Measurements from ENCODE around the gene KCNMB3.
"Not testable (repeated sequence)": the region's sequence is repeated elsewhere in the genome, so short reads cannot be mapped to it uniquely, and the experiment has no call there.

The KCNMB3 gene

DNA sequence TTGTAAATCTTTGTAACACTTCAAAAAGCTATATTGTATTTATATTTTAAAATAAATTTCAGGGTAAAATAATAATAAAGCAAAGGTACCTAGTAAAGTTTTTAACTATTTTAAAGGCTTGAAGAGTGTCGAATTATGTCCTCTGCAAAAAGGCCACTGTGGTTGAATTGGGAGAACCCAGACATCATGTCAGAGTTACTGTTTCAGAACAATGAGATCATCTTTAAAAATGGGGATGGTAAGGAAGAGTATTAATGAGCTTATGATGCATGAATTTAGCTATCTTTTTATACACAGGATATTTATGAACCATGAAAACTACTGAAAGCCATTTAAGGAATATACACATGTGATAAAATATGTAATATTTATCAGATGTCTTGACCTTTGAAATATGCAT, 26.3 kb downstream of the KCNMB3 start:
- intact Hi-C loops (cut with DNase I), result no loop called here

DNA sequence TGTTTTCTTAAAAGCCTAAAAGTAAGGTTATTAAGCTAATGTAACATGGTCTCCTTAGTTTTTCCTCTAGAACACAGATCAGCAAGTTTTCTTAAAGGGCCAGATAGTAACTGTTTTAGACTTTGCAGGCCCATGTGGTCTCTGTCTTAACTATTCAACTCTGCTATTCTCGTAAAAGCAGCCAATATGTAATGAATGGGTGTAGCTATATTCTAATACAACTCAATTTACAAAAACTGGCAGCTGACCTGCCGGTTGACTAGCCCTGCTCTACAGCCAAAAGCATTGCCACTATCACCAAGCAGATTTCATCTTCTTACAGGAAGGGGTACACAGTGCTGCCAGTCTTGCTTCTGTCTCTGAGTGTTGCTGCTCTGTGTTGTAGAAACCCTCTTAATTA, 27.4 kb downstream of the KCNMB3 start:
- no peak for DNase-seq
- intact Hi-C loops (cut with DNase I), result no loop called here

More for the DNA sequence above, 26.3 kb downstream of the KCNMB3 start:
- DNase-seq, result no peak

- DNase-seq; intact Hi-C loops (cut with DNase I): not testable (repeated sequence)
These were observed 32.7 kb downstream of the KCNMB3 start for GRCh38 chr3:179218213-179218612.

GRCh38 chr3:179215550-179215949, 35.4 kb downstream of the KCNMB3 start:
- DNase-seq; intact Hi-C loops (cut with DNase I): not testable (repeated sequence)

DNA sequence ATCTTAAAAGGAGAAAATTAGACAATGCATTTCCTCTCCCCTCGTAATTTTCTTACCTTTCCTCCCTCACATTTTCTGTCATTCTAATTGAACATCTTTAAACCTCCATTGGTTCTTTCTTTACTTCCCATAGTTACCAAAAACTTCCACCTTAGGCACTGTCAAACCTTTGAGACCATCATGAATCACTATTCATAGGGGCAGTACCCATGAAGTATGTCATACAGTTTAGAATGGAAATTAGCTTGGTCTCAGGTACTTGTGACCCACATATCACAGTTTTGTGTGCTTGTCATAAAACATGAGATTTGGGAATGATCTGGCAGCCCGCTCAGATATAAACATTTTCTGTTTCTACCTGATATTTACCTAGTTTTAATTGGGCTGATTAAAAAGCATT, 50.1 kb downstream of the KCNMB3 start:
- no peak for DNase-seq
- intact Hi-C loops (cut with DNase I), result no loop called here

GRCh38 chr3:179196700-179197099, 54.2 kb downstream of the KCNMB3 start:
- intact Hi-C loops (cut with DNase I), result no loop called here
- no peak for DNase-seq

- no peak for DNase-seq
- intact Hi-C loops (cut with DNase I), result no loop called here
These were observed 54.8 kb downstream of the KCNMB3 start for GRCh38 chr3:179196098-179196497.

GRCh38 chr3:179194931-179195330, 56.0 kb downstream of the KCNMB3 start:
- intact Hi-C loops (cut with DNase I), result no loop called here
- DNase-seq, result no peak
